Central memory CD4-positive, alpha-beta T cell (primary cell): Measurements from ENCODE around the gene ADAR.
"Not testable (repeated sequence)": the region's sequence is repeated elsewhere in the genome, so short reads cannot be mapped to it uniquely, and the experiment has no call there.

Experiments used
- DNase-seq: peaks from one replicate; pipeline ENCODE4 v3.0.0; 2022
- total RNA-seq, 3 experiments: gene quantifications; one replicate each; lab custom pipeline; 2026; lab: John Stamatoyannopoulos, UW

Gene ADAR, protein sequence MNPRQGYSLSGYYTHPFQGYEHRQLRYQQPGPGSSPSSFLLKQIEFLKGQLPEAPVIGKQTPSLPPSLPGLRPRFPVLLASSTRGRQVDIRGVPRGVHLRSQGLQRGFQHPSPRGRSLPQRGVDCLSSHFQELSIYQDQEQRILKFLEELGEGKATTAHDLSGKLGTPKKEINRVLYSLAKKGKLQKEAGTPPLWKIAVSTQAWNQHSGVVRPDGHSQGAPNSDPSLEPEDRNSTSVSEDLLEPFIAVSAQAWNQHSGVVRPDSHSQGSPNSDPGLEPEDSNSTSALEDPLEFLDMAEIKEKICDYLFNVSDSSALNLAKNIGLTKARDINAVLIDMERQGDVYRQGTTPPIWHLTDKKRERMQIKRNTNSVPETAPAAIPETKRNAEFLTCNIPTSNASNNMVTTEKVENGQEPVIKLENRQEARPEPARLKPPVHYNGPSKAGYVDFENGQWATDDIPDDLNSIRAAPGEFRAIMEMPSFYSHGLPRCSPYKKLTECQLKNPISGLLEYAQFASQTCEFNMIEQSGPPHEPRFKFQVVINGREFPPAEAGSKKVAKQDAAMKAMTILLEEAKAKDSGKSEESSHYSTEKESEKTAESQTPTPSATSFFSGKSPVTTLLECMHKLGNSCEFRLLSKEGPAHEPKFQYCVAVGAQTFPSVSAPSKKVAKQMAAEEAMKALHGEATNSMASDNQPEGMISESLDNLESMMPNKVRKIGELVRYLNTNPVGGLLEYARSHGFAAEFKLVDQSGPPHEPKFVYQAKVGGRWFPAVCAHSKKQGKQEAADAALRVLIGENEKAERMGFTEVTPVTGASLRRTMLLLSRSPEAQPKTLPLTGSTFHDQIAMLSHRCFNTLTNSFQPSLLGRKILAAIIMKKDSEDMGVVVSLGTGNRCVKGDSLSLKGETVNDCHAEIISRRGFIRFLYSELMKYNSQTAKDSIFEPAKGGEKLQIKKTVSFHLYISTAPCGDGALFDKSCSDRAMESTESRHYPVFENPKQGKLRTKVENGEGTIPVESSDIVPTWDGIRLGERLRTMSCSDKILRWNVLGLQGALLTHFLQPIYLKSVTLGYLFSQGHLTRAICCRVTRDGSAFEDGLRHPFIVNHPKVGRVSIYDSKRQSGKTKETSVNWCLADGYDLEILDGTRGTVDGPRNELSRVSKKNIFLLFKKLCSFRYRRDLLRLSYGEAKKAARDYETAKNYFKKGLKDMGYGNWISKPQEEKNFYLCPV
- total RNA-seq = 488 to 634 (median 561) reads per million in 3 experiments

DNA sequence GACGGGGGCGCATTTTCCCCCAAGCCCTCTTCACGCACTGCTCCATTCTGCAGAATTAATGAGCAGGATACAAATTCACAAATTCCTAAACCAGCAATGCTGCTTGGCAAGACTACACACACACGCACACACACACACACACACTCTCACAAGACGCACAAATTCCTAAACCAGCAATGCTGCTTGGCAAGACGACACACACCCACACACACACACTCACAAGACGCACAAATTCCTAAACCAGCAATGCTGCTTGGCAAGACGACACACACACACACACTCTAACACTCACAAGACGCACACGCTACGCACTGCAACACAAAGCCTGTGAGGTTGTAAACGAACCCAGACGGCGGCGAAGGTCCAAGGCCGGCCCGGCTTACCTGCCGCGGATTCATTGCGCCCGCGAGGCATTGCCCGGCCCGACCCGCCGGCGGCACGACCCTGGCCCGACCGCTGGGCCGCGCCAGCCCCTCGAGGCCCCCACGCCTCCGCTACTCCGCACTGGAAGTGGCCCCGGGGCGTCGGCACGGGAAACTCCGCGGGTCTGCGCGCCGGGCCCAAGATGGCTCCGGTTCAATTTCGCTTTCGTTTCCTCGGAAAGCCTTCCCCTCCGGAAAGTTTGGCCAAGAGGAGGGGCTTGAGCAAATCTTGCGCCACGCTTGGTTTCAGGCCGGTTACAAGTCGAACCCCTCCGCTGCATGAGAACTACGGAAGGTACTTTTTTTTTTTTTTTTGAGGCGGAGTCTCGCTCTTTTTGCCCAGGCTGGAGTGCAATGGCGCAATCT is at the start of gene ADAR:
Gene ADAR, minus strand, starts transcription at position 578 of the 788 bp plus-strand sequence. Its CDS starts 180 bp downstream, at position 398.
- DNase-seq = peak; percentile 93

DNA sequence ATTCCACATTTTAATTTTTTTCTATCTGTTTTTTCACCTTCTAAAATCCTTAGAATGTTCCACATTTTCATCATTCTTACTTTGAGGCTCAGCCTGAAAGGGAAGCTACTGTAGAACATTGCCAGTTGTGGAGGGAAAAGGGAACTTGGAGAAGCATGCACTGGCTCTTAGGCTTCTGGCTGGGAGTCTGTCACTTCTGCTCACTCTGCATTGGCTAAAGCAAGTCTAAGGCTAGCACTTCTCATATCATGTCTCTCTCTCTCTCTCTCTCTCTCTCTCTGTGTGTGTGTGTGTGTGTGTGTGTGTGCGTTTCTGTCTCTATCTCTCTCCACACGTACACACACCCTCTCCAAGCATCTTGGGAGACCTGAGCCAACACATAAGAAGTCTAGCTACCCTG is 49.6 kb upstream of the ADAR start:
- DNase-seq = no peak

DNA sequence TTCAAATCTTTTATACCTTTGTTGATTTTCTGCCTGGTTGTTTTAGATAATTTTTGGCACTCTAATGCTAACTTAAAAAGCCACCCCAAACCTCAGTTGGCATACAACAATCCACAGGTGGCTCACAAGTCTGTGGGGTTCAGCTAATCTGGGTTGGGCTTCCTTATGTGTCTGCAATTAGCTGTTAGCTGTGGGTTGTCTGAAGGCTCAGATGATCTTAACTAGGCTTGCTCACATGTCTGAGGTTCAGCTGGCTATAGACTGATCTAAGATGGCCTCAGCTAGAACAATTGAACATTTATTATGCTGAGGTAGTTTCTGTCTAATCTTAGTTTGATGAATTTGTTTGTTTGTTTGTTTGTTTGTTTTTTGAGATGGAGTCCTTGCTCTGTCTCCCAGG is 44.9 kb upstream of the ADAR start:
- no peak for DNase-seq

DNA sequence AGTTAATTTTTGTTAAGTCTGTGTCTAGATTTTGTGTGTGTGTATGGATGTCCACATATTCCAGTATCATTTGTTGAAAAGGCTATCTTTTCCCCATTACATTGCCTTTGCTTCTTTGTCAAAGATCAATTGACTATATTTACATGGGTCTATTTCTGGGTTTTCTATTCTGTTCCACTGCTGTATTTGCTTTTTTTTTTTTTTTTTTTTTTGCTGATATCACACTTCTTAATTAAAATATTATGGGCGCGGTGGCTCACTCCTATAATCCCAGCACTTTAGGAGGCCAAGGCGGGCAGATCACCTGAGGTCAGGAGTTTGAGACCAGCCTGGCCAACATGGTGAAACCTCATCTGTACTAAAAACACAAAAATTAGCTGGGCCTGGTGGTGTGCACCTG is 36.7 kb upstream of the ADAR start:
- DNase-seq = not testable (repeated sequence)

DNA sequence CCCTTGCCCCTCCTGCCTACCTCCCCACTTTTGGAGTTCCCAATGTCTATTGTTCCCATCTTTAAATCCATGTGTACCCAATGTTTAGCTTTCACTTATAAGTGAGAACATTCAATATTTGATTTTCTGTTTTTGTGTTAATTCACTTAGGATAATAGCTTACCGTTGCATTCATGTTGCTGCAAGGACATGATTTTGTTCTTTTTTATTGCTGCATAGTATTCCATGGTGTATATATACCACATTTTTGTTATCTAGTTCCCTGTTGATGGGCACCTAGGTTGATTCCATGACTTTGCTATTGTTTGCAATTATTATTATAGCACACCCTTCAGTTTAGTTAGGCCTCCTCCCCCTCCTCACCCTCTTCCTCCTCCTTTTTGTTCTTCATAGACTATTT is 33.5 kb upstream of the ADAR start:
- DNase-seq = no peak

DNA sequence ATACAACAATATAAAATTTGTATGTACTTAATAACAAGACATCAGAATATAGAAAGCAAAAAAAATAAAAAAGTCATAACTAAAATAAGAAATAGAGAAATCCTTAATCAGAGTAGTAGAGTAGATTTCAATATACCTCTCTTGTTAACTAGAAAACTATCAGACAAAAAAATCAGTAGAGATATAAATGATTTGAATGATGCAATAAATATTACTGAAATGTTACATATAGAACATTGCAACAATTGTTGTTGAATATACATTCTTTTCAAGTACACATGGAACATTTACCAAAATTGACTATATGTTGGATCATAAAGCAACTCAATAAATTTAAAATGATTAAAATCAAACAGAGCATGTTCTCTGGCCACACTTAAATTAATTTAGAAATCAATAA is 31.9 kb upstream of the ADAR start:
- DNase-seq = no peak

DNA sequence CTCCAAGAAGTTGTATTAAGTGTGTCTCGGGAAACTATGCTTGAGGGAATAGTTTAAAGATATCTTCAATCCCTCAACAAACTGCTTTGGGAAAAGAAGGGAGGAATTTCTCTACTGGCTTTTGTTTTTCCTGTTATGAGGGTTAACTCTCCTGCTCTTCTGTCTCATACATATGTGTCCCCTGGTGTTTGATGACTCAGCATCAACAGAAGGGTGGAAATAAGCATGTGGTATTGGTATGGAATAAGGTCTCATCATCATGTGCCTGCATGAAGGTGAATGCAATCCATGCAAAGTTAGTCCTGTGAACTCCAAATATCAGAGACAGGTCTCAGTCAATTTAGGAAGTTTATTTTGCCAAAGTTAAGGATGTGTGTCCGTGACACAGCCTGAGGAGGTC is 27.2 kb upstream of the ADAR start:
- DNase-seq = no peak

DNA sequence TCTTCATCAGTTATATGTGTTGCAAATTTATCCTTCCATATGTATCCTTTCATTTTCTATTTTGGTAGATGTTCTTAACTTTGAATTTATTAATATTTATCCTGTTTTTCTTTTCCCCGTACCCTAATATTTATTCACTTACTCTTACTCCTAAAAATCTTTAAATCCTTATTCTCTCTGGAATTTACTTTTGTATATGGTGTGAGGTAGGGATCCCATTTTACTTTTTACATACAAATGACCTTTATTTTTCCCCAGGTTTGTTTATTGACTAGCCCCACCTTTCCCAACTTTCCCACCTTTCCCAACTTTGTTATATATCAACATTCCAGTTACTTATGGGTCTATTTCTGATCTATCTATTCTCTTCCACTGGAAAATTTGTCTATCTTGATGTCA is 21.7 kb upstream of the ADAR start:
- DNase-seq = no peak

DNA sequence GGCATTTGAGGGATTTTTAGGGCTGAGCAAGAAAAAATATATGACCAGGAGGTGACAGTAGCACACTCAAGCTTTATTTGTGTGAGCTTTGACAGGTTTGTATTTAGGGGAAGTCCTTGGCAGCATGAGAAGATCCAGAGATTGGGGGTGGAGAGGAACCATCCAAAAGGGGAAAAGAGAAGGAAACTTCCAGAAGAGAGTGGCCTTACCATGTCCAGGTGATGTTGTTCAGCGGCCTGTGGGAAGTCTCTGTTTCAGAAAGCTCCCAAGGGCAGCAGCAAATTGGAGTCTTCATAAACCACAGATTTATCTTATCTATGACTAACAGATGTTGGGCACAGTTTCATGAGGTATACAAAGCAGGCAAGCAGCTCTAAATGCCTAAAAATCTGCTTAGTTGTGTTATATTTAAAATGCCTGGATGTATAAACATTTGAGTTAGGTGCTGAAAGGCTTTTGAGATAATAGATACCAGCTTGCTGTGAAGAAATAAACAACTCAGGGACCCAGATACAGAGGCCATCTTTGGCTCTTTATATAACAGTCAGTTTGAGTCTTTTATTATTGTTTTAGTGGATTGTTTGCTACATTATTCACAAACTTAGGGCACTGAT is 21.2 kb upstream of the ADAR start:
- DNase-seq = no peak

DNA sequence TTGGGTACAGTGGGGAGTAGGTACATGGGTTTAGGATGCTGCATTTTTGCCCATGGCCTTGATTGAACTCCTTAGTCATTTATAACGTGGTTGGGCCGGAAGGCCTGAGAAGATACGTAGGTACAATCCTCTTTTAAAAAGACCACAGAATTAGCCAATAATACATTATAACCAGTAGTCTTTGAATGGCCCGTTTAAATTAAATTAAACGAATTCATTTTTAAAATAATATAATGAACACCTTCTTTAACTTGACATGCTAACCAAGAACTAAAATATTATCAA is 20.1 kb upstream of the ADAR start:
- DNase-seq = no peak

DNA sequence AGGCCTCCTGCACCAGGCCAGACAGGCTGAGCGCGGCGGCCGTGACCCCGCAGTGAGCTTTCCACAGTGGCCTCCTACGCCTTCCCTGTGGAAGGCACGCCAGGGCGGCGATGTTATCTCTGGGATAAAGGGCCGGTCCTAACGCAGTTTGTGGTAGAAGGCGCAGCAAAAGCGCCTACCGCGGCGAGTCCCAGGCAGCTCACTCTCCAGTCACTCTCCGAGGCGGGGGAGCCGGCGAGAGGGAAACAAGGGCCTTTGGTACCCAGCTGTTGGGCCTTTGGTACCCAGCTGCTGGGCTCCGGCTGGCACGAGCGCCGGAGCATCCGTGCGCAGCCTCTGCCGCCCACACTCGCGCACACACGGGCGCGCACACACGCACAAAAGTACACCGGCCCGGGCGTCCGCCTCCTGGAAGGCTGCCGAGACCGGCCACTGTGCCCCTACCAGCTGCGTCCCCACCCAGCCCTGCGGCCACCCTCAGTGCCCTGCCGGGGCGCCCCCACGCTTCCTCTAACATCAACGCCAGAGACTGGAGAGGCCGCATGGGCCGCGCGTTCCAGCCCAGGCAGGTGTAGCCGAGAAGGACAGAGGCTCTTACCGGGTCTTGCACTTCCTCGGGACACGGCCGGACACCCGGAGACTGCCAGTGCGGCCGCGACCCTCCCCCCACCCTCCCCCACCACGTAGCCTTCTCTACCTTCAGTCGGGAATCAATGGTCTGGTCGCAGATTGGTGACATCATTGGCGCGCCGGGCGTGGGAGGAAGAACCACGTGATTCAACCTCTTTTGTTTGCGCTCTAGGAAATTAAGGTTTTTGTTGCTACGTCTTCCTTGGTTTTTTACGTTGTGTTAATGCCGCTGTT is 19.5 kb upstream of the ADAR start:
- DNase-seq = peak; percentile 85

DNA sequence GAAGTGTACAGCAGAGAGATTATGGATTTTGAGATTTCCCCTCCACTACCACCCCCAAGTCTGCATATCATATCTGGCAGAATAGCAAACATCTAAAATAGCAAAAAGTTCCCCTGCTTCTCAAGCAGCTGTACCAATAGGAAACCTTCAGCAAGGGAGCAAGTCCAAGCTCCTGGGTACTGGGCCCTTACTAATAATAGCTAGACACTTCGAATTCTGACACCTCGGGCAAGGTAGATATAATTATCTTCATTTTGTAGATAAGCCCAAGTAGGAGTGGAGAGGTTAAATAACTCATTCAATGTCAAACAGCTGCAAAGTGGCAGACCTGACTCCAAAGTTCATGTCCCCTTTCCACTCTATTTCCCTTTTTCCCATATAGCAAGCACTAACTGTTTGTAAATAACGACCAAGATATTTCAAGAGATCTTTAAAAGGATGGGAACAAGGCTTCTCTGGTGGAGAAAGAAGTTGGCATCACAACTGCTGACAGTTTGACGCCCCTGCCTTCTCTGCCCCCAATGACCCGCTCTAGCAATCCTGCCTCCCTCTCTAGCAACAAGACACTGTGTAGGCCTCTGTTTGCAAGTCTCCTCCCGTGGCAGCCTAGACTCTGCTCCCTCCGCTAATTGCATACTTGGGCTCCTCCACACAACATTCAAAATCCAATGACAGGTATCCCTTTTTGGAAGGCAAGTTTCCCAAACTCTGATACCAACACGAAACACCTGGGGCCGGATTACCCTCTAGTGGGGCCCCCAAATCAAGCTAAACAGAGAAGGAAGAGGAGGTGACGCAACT is 18.7 kb upstream of the ADAR start:
- no peak for DNase-seq

DNA sequence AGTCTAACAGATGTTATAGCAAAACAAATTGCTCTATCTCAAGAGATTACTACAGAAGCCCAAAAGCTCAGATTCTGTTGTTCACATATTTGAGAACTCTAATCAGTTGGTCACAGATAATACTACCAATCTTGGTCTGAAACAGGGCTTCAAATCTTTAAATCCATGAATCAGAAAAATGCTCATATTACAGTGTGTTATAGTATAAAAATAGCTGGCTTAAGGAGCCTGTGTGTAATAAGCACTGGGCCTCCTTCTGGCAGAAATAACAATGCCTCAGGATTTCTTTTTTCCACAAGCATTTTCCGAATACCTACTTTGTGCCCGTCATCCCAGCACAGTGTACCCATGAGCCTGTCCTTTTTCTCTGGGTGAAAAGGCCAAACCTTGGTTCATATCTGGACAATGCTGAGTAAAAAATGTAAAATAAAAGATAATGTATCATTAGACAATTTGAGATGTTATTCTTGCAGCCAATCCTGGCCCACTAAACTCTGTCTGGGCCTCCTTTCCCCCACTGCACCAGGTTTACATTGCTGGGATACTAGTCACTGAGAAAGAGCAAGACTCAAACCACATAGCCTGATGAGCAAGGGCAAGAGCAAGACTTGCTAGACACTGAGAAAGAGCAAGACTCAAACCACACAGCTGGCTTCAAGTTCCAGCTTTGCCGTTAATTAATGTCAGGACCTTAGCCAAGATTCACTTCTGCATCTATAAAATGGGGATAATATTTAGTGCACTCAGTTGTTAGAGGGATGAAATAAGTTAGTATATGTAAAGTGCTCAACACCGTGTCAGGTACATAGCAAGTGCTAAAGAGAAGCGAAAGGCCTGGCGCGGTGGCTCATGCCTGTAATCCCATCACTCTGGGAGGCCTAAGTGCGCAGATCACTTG is 17.0 kb upstream of the ADAR start:
- no peak for DNase-seq

DNA sequence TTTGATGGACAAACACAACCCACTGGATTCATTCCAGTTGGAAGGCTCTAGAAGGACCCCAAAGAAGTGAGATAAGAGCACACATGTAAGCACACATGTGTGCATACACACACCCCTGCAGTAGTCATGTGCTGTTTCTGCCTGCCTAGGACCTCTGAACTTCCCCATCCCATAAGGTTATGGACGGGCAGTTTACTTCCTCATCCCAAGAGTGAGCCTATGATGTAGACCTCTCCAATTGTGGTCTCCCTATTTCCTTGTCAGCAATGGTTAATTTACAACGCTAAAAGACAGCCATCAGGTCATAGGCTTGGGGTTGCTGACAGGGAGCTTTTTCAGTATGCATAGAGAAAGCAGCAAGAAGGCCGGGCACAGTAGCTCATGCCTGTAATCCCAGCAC is 15.4 kb upstream of the ADAR start:
- DNase-seq = no peak

DNA sequence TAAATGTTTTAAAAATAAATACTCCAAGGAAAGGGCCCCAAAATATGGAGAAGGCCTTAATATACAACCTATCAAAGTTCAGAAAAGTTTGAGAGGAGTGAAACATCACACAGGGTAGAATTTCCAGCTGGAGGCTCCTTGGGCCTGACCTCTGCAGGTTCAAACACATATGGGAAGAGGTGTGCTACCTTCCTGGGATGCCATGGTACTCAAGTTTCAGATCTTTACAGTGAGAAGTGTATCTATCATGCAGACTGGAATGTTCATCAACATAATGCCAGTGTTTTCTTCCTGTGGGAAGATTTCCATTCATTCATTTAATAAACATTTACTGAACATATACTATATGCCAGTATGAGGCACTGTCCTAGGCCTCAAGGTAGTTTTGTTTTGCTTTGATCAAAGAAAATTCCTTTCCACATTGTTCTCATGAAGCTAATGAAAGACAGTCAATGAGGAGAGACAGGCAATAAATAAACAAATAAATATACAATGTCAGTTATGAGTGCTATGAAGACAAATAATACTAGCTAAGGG is 14.6 kb upstream of the ADAR start:
- no peak for DNase-seq

DNA sequence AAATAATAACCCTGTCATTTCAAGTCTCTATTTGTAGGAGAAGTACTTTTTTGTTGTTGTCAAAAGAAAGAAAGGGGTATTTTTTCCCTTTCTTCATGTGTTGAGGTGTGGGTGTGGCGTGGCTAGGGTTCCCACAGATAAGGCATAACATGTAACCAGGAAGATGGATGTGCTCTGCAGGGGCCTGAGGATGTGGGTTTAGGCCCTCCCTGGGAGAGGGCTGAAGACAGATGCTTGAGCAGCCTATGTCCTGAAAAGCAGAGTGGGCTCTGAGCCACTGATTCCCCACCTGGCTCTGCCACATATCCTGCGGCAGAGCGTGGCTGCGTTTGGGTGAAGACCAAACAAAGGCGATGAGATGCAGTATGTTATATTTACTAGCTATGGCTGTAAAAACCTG is 13.9 kb upstream of the ADAR start:
- DNase-seq = no peak

DNA sequence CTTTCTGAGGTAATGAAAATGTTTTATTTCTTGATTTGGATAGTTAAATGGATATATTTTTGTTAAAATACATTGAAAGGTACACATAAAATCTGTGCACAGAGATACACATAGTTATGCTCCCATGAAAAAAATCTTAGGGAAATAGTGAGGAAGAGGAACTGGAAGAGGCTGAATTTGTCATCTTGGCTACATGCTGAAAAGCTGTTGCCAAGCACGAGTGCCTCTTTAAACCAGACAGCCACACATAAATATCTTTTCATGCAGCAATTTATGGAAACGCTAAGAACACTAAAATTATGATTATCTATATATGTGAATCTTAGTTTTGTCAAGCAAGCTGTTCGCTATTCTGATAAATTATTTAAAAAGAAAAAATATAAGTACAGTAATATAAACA is 12.8 kb upstream of the ADAR start:
- DNase-seq = no peak

DNA sequence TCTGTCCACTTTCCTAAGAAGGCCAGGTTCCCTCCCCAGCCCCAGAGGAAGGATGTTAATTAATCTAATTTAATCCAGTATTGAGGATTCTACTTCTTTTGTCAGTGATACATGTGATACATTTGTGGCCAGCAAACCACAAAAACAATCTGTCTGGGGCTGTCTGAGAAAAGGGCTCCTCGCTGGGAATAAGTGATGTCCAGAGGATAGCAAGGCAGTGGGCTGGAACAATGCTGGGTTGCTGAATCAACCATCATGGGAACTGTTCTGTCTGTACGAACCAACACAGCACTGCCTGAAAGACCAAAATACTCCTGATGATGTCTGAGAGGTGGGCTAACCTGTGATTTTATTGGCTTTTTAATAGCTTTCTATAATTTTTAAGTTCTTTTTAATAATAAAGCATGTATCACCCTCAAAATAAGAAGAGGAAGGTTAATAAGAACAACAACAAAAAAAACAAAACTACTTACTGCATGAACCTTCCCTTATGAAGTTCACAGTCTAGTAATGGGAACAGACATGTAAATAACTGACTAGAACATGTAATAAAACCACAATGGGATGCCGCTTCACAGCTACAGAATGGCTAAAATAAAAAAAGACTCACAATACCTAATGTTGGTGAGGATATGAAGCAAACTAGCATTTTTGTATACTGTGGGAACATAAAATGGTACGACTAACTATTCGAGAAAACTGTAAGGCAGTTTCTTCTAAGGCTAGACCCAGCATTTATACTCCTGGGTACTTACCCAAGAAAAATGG is 11.4 kb upstream of the ADAR start:
- no peak for DNase-seq
